HepG2 (cell line): ENCODE data around the gene SLC6A9.

ENCODE experiments used
- AFF4 ChIP-seq: sonication (generic); formaldehyde crosslinking; IDR thresholded peaks from 2 replicates; pipeline ENCODE4 v1.4.0; 2020; ENCODE audit warnings: missing genetic modification reagents
- CTCF ChIP-seq: sonication (generic); formaldehyde crosslinking; IDR thresholded peaks from 2 replicates; pipeline ENCODE4 v1.5.0; 2020; ENCODE audit warnings: mild to moderate bottlenecking, missing genetic modification reagents, moderate library complexity
- EP300 ChIP-seq, 3 experiments: sonication (generic) in 1 of 3; formaldehyde crosslinking in 1 of 3; IDR thresholded peaks; 2 replicates each; pipeline versions ENCODE4 v1.5.1 to v1.6.1; 2011 to 2020; ENCODE audit warnings: low read depth in 2 of 3, low read length in 2 of 3, borderline replicate concordance in 1 of 3, improper control_type of control experiment in 1 of 3, mild to moderate bottlenecking in 1 of 3, missing genetic modification reagents in 1 of 3, moderate library complexity in 1 of 3
- MYC ChIP-seq: sonication (generic); formaldehyde crosslinking; IDR thresholded peaks from 2 replicates; pipeline ENCODE4 v1.9.0; 2021; ENCODE audit warnings: missing genetic modification reagents, borderline replicate concordance
- NFATC3 ChIP-seq: sonication (generic); formaldehyde crosslinking; IDR thresholded peaks from 2 replicates; pipeline ENCODE4 v1.5.1; 2020; ENCODE audit warnings: mild to moderate bottlenecking, missing genetic modification reagents
- NR2C2 ChIP-seq: sonication (generic); formaldehyde crosslinking; IDR thresholded peaks from 2 replicates; pipeline ENCODE4 v1.4.0; 2020; ENCODE audit warnings: missing genetic modification reagents, mild to moderate bottlenecking, moderate library complexity, borderline replicate concordance
- POLR2A ChIP-seq, 2 experiments: IDR thresholded peaks; 2 replicates each; pipeline ENCODE4 v1.6.1; 2011; ENCODE audit warnings: low read depth in 2 of 2, low read length in 2 of 2, mild to moderate bottlenecking in 1 of 2, moderate library complexity in 1 of 2; ENCODE audit not compliant: insufficient read depth in 1 of 2
- POLR2AphosphoS5 ChIP-seq: IDR thresholded peaks from 2 replicates; pipeline ENCODE4 v1.6.1; 2012; ENCODE audit warnings: low read depth, low read length
- SKIL ChIP-seq: sonication (generic); formaldehyde crosslinking; IDR thresholded peaks from 2 replicates; pipeline ENCODE4 v1.8.0; 2022; ENCODE audit warnings: missing genetic modification reagents, mild to moderate bottlenecking, moderate library complexity, borderline replicate concordance
- TCF7L2 ChIP-seq: IDR thresholded peaks from 2 replicates; pipeline ENCODE4 v1.6.1; 2011; ENCODE audit warnings: mild to moderate bottlenecking, low read depth, low read length, moderate library complexity
- ZBTB8A ChIP-seq: sonication (generic); formaldehyde crosslinking; IDR thresholded peaks from 2 replicates; pipeline ENCODE4 v1.4.0; 2020; ENCODE audit warnings: mild to moderate bottlenecking, low read depth, missing genetic modification reagents, borderline replicate concordance
- ZNF562 ChIP-seq: sonication (generic); formaldehyde crosslinking; IDR thresholded peaks from 2 replicates; pipeline ENCODE4 v1.8.0; 2022; ENCODE audit warnings: missing genetic modification reagents, borderline replicate concordance
- ZNF703 ChIP-seq: sonication (generic); formaldehyde crosslinking; IDR thresholded peaks from 2 replicates; pipeline ENCODE4 v1.5.1; 2020; ENCODE audit warnings: missing genetic modification reagents, mild to moderate bottlenecking, moderate library complexity, borderline replicate concordance
- ZXDC ChIP-seq: sonication (generic); formaldehyde crosslinking; IDR thresholded peaks from 2 replicates; pipeline ENCODE4 v1.5.0; 2020; ENCODE audit warnings: mild to moderate bottlenecking, missing genetic modification reagents

DNA sequence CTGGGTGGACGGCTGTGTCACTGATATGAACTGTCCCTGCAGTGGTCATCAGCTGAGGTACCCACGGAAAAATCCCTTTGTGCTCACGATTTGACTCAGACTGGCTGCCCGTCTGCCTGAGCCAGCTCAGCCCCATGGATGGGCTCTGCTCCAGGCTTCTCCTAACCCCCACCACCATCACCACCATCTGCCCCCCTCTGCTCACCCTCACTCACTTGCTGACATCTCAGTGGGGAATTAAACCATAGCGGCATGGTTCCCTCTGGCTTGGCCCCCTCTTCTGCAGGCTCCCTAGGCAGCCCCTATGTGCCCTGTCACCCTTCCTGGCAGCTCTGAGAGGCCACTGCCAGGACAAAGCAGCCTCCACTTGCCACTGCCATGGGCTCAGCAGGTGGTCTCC lies 17.3 kb downstream of the SLC6A9 start:
- no peak for TF ChIP-seq AFF4 (CRISPR knock-in tag)
- no peak for TF ChIP-seq ZNF703
- no peak for TF ChIP-seq NFATC3 (CRISPR knock-in tag)
- TF ChIP-seq ZNF562 (CRISPR knock-in tag) = no peak
- no peak for TF ChIP-seq TCF7L2
- no peak for TF ChIP-seq ZXDC (CRISPR knock-in tag)
- TF ChIP-seq NR2C2 (CRISPR knock-in tag) = no peak
- no peak for TF ChIP-seq MYC (CRISPR knock-in tag)
- TF ChIP-seq POLR2AphosphoS5 = no peak
- TF ChIP-seq CTCF (CRISPR knock-in tag) = no peak
- no peak for TF ChIP-seq ZBTB8A (CRISPR knock-in tag)
- no peak for TF ChIP-seq POLR2A (IDR thresholded peaks at IDR 0.05; ENCODE audit: insufficient read depth in 1 of 2, low read depth in 2 of 2, low read length in 2 of 2)
- TF ChIP-seq SKIL = no peak
- TF ChIP-seq EP300 (IDR thresholded peaks at IDR 0.05; ENCODE audit: low read depth in 2 of 2, low read length in 2 of 2) = no peak
- TF ChIP-seq EP300 (CRISPR knock-in tag; IDR thresholded peaks at IDR 0.05; ENCODE audit: borderline replicate concordance) = no peak
